ENCODE measurements around the gene ZNF300.
"Not testable (repeated sequence)": the region's sequence is repeated elsewhere in the genome, so short reads cannot be mapped to it uniquely, and the experiment has no call there.

The ZNF300 gene

GRCh38 chr5:150846654-150847333 lies 58.0 kb downstream of the ZNF300 start:
- Histone ChIP-seq H3K4me3 (peak overlapping the region in 1 of 7 experiments; percentile 4), H3K27ac (peak overlapping the region in 1 of 21 experiments; percentile 61)

GRCh38 chr5:150846308-150846653 lies 58.5 kb downstream of the ZNF300 start, which contains the start of gene IRGM:
Gene IRGM, plus strand, starts transcription at chr5:150846521. Its CDS starts 1,603 bp downstream, at chr5:150848124.
- Histone ChIP-seq H3K27ac (peak within 1 kb of the TSS in 1 of 21 experiments; percentile 61), H3K4me3 (peak within 1 kb of the TSS in 1 of 7 experiments; percentile 4)

GRCh38 chr5:150845185-150845859 lies 59.5 kb downstream of the ZNF300 start:
- not testable (repeated sequence) for H3K4me3 ChIP-seq, H3K27ac ChIP-seq

Data from skin epidermis (tissue), 12 donors.